Cardiac fibroblast (primary cell): ENCODE measurements around the gene ARHGAP6.
"Not testable (repeated sequence)": the region's sequence is repeated elsewhere in the genome, so short reads cannot be mapped to it uniquely, and the experiment has no call there.

Experiments
- DNase-seq, 2 donors: peaks; one replicate each; pipeline versions ENCODE4 v3.0.0 to v3.0.0-alpha.2; 2010; ENCODE audit warnings: low read depth in 2 of 2
- H3K4me3 ChIP-seq, 2 donors: replicated peaks in 1 of 2; 1 replicate in 1 of 2; 2 replicates in 1 of 2; pipeline ENCODE4 v1.5.1; 2011; ENCODE audit warnings: low read depth in 2 of 2, low read length in 2 of 2, mild to moderate bottlenecking in 2 of 2, moderate library complexity in 1 of 2
- TF ChIP-seq, protein P1 (sequence below): IDR thresholded peaks from one replicate; pipeline ENCODE4 v1.5.1; 2011; ENCODE audit warnings: low read depth, mild to moderate bottlenecking, low read length, inconsistent platforms

ARHGAP6 gene

DNA sequence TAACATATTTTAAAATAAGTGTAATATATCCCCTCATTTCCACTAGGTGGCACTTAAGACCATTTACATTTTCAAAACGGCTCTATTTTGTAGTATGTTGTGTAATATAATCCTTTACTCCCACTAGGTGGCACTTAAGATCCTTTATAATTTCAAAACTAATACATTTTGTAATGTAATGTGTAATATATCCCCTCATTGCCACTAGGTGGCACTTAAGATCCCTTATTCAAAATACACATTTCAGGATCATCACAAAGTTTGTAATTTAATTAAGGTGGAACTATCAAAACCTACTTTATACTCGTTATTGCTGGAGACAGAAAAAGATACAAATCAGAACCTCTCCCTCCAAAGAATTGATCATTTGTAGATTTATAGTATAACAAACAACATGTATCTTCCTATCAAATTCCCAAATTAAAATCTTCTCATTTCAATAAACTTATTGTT is 132.5 kb downstream of the ARHGAP6 start:
- peak; percentile 85 for DNase-seq
- TF ChIP-seq, protein P1, sequence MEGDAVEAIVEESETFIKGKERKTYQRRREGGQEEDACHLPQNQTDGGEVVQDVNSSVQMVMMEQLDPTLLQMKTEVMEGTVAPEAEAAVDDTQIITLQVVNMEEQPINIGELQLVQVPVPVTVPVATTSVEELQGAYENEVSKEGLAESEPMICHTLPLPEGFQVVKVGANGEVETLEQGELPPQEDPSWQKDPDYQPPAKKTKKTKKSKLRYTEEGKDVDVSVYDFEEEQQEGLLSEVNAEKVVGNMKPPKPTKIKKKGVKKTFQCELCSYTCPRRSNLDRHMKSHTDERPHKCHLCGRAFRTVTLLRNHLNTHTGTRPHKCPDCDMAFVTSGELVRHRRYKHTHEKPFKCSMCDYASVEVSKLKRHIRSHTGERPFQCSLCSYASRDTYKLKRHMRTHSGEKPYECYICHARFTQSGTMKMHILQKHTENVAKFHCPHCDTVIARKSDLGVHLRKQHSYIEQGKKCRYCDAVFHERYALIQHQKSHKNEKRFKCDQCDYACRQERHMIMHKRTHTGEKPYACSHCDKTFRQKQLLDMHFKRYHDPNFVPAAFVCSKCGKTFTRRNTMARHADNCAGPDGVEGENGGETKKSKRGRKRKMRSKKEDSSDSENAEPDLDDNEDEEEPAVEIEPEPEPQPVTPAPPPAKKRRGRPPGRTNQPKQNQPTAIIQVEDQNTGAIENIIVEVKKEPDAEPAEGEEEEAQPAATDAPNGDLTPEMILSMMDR, result peak; percentile 30
- no peak overlapping the region for H3K4me3 ChIP-seq

- TF ChIP-seq, protein P1, result no peak
- DNase-seq, result peak in 1 of 2 donors; percentile 29
- H3K4me3 ChIP-seq, result no peak overlapping the region
These were observed 133.2 kb downstream of the ARHGAP6 start for GRCh38 chrX:11532291-11533078.

GRCh38 chrX:11531226-11531625 is 134.5 kb downstream of the ARHGAP6 start:
- H3K4me3 ChIP-seq, result no peak overlapping the region
- DNase-seq, result peak; percentile 53 to 58
- TF ChIP-seq, protein P1, result peak; percentile 41

DNA sequence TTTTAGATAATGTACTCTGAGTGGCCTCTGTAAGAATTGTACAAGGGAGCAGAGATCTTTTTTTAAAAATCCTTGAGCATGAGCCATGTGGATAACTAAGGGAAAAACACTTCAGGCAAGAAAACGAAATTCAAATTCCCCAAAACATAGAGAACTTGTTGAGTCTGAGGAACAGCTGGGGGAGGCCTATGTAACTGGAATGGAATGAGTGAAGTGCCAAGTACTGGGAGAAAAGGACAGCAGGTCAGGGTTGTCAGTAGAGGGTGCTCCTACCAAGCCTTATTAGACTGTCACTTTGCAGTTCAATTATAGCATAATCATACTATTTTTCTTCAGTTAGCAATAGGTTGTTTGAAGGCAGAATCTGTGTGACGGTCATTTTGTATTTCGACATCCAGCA is 135.1 kb downstream of the ARHGAP6 start:
- H3K4me3 ChIP-seq, result no peak overlapping the region
- TF ChIP-seq, protein P1, result no peak
- peak; percentile 33 to 37 for DNase-seq

GRCh38 chrX:11528623-11529022 is 137.1 kb downstream of the ARHGAP6 start:
- H3K4me3 ChIP-seq, result no peak overlapping the region
- TF ChIP-seq, protein P1, result no peak
- peak in 1 of 2 donors; percentile 17 for DNase-seq

- no peak overlapping the region for H3K4me3 ChIP-seq
- TF ChIP-seq, protein P1, result no peak
- no peak for DNase-seq
These were observed 140.0 kb downstream of the ARHGAP6 start for GRCh38 chrX:11525685-11526084.

DNA sequence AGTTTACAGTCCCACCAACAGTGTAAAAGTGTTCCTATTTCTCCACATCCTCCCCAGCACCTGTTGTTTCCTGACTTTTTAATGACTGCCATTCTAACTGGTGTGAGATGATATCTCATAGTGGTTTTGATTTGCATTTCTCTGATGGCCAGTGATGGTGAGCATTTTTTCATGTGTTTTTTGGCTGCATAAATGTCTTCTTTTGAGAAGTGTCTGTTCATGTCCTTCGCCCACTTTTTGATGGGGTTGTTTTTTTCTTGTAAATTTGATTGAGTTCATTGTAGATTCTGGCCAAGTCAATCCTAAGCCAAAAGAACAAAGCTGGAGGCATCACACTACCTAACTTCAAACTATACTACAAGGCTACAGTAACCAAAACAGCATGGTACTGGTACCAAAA is 146.5 kb downstream of the ARHGAP6 start:
- not testable (repeated sequence) for DNase-seq, H3K4me3 ChIP-seq
